Upper lobe of left lung (tissue), 4 donors: ENCODE data around the gene GINS2.

Experiments used
- POLR2A ChIP-seq, 4 donors: fragments of 450-650 bp; IDR thresholded peaks; one replicate each; pipeline ENCODE4 v1.5.1; 2016 to 2017; ENCODE audit warnings: antibody characterized with exemption in 4 of 4, mild to moderate bottlenecking in 2 of 4
- TF ChIP-seq, protein P1 (sequence below), 6 experiments: fragments of 450-650 bp in 4 of 6; fragments of 200-600 bp in 2 of 6; sonication (generic) in 2 of 6; IDR thresholded peaks; one replicate each; pipeline ENCODE4 v1.5.1; 2016 to 2019; ENCODE audit warnings: antibody characterized with exemption in 6 of 6

DNA sequence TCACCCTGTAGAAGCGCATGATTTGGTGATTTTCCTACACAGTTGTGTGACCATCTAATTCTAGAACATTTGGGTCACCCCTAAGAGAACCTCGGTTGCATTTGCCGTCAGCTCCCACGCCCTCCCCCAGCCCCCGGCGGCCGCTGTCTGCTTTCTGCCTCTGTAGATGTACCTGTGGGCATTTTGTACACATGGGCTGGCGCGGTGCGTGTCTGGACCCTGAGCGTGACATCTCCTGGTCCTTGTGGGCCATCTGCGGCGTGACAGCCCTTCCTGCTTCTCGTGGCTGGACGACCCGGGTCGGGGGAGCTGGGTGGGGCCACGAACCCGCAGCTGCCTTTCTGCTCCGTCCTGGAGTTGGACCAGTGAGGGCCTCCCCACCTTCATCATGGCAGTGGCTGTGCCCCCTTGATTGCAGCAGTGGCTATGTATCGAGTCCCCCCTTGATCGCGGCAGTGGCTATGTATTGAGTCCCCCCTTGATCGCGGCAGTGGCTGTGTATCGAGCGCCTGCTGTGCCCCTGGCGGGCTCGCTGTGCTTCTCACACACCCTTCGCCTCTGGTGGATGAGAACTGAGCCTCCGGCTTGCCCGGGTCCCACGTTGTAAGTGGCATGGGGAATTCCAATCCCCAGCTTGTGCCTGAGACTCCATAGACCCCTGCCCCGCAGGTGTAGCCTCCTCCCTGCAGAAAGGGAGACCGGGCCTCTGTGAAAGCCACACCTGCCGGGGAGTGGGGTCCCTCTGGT lies 51.5 kb downstream of the GINS2 start:
- TF ChIP-seq, protein P1, sequence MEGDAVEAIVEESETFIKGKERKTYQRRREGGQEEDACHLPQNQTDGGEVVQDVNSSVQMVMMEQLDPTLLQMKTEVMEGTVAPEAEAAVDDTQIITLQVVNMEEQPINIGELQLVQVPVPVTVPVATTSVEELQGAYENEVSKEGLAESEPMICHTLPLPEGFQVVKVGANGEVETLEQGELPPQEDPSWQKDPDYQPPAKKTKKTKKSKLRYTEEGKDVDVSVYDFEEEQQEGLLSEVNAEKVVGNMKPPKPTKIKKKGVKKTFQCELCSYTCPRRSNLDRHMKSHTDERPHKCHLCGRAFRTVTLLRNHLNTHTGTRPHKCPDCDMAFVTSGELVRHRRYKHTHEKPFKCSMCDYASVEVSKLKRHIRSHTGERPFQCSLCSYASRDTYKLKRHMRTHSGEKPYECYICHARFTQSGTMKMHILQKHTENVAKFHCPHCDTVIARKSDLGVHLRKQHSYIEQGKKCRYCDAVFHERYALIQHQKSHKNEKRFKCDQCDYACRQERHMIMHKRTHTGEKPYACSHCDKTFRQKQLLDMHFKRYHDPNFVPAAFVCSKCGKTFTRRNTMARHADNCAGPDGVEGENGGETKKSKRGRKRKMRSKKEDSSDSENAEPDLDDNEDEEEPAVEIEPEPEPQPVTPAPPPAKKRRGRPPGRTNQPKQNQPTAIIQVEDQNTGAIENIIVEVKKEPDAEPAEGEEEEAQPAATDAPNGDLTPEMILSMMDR (IDR thresholded peaks at IDR 0.05): no peak
- TF ChIP-seq POLR2A (IDR thresholded peaks at IDR 0.05): no peak
